OCI-LY7 (cell line): ENCODE results near the gene TANC1. TPM values are rescaled to one million over a fixed set of nuclear protein-coding genes. Genes with fewer than 3 reads are reported as not detected.

ENCODE experiments used
- BruUV-seq: library from RNA; stranded (reverse); fragments of 400-500 nt; replicated peaks from 2 replicates; lab custom pipeline; 2021; lab: Mats Ljungman, UMichigan
- CTCF ChIA-PET: fragments of 300-600 bp; sonication (Branson Sonifier 250); formaldehyde crosslinking; loops from one replicate; lab custom pipeline; 2022; ENCODE audit warnings: antibody characterized with exemption; ENCODE audit not compliant: unreplicated experiment; lab: Charles Lee
- POLR2A ChIA-PET: fragments of 300-600 bp; sonication (Branson Sonifier 250); formaldehyde crosslinking; loops from one replicate; lab custom pipeline; 2022; ENCODE audit warnings: antibody characterized with exemption; lab: Charles Lee
- DNase-seq: peaks from one replicate; pipeline ENCODE4 v3.0.0-alpha.2; 2015; ENCODE audit warnings: low spot score
- H2AFZ ChIP-seq: fragments of 200-600 bp; sonication (generic), shearing (Covaris generic); 2 replicates; pipeline ENCODE4 v1.6.1; 2014; ENCODE audit warnings: mild to moderate bottlenecking, antibody characterized with exemption, low read length, moderate library complexity
- H3K27ac ChIP-seq: fragments of 200-600 bp; sonication (generic); 2 replicates; pipeline ENCODE4 v1.5.1; 2014; ENCODE audit warnings: mixed run types, low read depth, mild to moderate bottlenecking, moderate library complexity, low read length, inconsistent platforms; ENCODE audit not compliant: poor library complexity, severe bottlenecking
- H3K36me3 ChIP-seq: fragments of 200-600 bp; sonication (generic); 2 replicates; pipeline ENCODE4 v1.6.1; 2014; ENCODE audit warnings: mild to moderate bottlenecking, antibody characterized with exemption, low read length, moderate library complexity, mixed read lengths; ENCODE audit not compliant: insufficient read depth
- H3K4me1 ChIP-seq: fragments of 200-600 bp; sonication (generic); 2 replicates; pipeline ENCODE4 v1.5.1; 2014; ENCODE audit warnings: mild to moderate bottlenecking, low read length; ENCODE audit not compliant: insufficient read depth, poor library complexity, severe bottlenecking
- H3K4me2 ChIP-seq: fragments of 200-600 bp; sonication (generic); 2 replicates; pipeline ENCODE4 v1.6.1; 2014; ENCODE audit warnings: mild to moderate bottlenecking, low read length
- H3K4me3 ChIP-seq: fragments of 200-600 bp; sonication (generic); 2 replicates; pipeline ENCODE4 v1.5.1; 2014; ENCODE audit warnings: mild to moderate bottlenecking, low read depth, low read length; ENCODE audit not compliant: poor library complexity, severe bottlenecking
- H3K79me2 ChIP-seq: fragments of 200-600 bp; sonication (generic); 2 replicates; pipeline ENCODE4 v1.6.1; 2016; ENCODE audit warnings: low read depth, mild to moderate bottlenecking, low read length, moderate library complexity, mixed read lengths; ENCODE audit not compliant: insufficient read depth
- H3K9me2 ChIP-seq: fragments of 200-600 bp; sonication (generic); 2 replicates; pipeline ENCODE4 v1.6.1; 2016; ENCODE audit warnings: mild to moderate bottlenecking, low read length, mixed read lengths; ENCODE audit not compliant: insufficient read depth
- H3K9me3 ChIP-seq: fragments of 200-600 bp; sonication (generic); 2 replicates; pipeline ENCODE4 v1.6.1; 2014; ENCODE audit warnings: mild to moderate bottlenecking, mixed run types, low read length, mixed read lengths
- H4K20me1 ChIP-seq: fragments of 200-600 bp; sonication (generic); 2 replicates; pipeline ENCODE4 v1.6.1; 2014; ENCODE audit warnings: mild to moderate bottlenecking, antibody characterized with exemption, low read length, moderate library complexity, mixed read lengths; ENCODE audit not compliant: insufficient read depth
- CTCF ChIP-seq: fragments of 200-600 bp; sonication (generic); conservative IDR thresholded peaks from 2 replicates; pipeline ENCODE4 v1.5.1; 2014; ENCODE audit warnings: mild to moderate bottlenecking, antibody characterized with exemption, low read length, moderate library complexity, mixed read lengths
- EZH2phosphoT487 ChIP-seq: fragments of 200-600 bp; sonication (generic); IDR thresholded peaks from 2 replicates; pipeline ENCODE4 v1.6.1; 2018; ENCODE audit warnings: low read depth, borderline replicate concordance, mild to moderate bottlenecking, mixed run types, antibody characterized with exemption, low read length, moderate library complexity, mixed read lengths
- intact Hi-C: fragments of 100-400 bp; cut with micrococcal nuclease; formaldehyde crosslinking; loops from one replicate; pipeline ENCODE4 v1.10.0; 2022; ENCODE audit not compliant: unreplicated experiment
- total RNA-seq, 2 experiments: library from RNA; depleted of rRNA in 1 of 2; stranded (reverse); fragments of >200 nt in 1 of 2; shearing (Covaris generic) in 1 of 2; gene quantifications; 2 replicates each; pipeline ENCODE4 v1.2.3, GENCODE V29; 2014 to 2022

TANC1 gene
- total RNA-seq, 2 experiments from 2014 or later = 0.04 TPM; not detected in 1

- POLR2A ChIA-PET = no interaction called here
- TF ChIP-seq CTCF = no peak
- TF ChIP-seq EZH2phosphoT487 = no peak
- Histone ChIP-seq H2AFZ (no peak overlapping the region), H3K4me3 (no peak overlapping the region), H3K36me3 (no peaks in the 10 kb centered on the region), H3K79me2 (no peaks in the 10 kb centered on the region), H3K9me3 (no peaks in the 10 kb centered on the region), H3K4me2 (no peak overlapping the region), H3K9me2 (no peaks in the 10 kb centered on the region), H3K27ac (no peak overlapping the region), H4K20me1 (no peaks in the 10 kb centered on the region), H3K4me1 (no peaks in the 10 kb centered on the region)
- CTCF ChIA-PET = no interaction called here
- intact Hi-C loops = no loop called here
- no TSS peak for BruUV-seq
- DNase-seq = no peak
Observed at GRCh38 chr2:159022019-159022418, 53.6 kb downstream of the TANC1 start.

- no peaks in the 10 kb centered on the region for H3K36me3 ChIP-seq
- ChIA-PET POLR2A (interaction anchor here (0.6 kb wide), 2 partner anchors 30 to 98 kb away, joined by 3 to 4 read pairs; no protein-coding TSS in a partner anchor), CTCF (no interaction called here)
- intact Hi-C loops = no loop called here
- no peaks in the 10 kb centered on the region for H4K20me1 ChIP-seq
- TF ChIP-seq CTCF (no peak), EZH2phosphoT487 (no peak)
- H3K9me3 ChIP-seq = no peaks in the 10 kb centered on the region
- no peak for DNase-seq
- no peaks in the 10 kb centered on the region for H3K4me1 ChIP-seq
- no peaks in the 10 kb centered on the region for H3K79me2 ChIP-seq
- H3K27ac ChIP-seq = no peak overlapping the region
- BruUV-seq = no TSS peak
- H3K4me3 ChIP-seq = no peak overlapping the region
- H3K9me2 ChIP-seq = no peaks in the 10 kb centered on the region
- H3K4me2 ChIP-seq = no peak overlapping the region
- H2AFZ ChIP-seq = no peak overlapping the region
Observed at GRCh38 chr2:159026170-159026569, 57.7 kb downstream of the TANC1 start.

DNA sequence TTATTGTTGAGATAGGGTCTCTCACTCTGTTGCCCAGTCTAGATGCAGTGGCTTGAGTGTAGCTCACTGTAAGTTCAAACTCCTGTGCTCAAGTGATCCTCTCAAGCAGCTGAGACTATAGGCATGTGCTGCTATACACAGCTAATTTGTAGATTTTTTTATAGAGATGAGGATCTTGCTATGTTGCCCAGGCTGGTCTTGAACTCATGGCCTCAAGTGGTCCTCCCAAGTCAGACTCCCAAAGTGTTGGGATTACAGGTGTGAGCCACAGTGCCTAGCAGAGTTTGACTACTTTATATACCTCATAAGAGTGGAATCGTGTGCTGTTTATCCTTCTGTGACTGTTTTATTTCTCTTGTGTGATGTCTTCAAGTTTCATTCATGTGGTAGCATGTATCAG is 60.3 kb downstream of the TANC1 start:
- H3K4me3 ChIP-seq = no peak overlapping the region
- no peak overlapping the region for H3K27ac ChIP-seq
- no peaks in the 10 kb centered on the region for H3K79me2 ChIP-seq
- intact Hi-C loops = no loop called here
- TF ChIP-seq EZH2phosphoT487 (no peak), CTCF (no peak)
- no peak overlapping the region for H3K4me2 ChIP-seq
- ChIA-PET POLR2A (no interaction called here), CTCF (no interaction called here)
- DNase-seq = no peak
- H2AFZ ChIP-seq = no peak overlapping the region
- H4K20me1 ChIP-seq = no peaks in the 10 kb centered on the region
- no peaks in the 10 kb centered on the region for H3K9me2 ChIP-seq
- no peaks in the 10 kb centered on the region for H3K4me1 ChIP-seq
- H3K36me3 ChIP-seq = no peaks in the 10 kb centered on the region
- no peaks in the 10 kb centered on the region for H3K9me3 ChIP-seq
- BruUV-seq = no TSS peak
